ENCODE measurements around the gene MAP6. TPM values are rescaled to one million over a fixed set of nuclear protein-coding genes. Genes with fewer than 3 reads are reported as not detected.

Gene MAP6
- total and polyA plus RNA-seq, 2 of the 13 experiments (the other 11 are each of a cell fraction or from before 2014, with no cell fraction given) = 0.04 TPM; not detected in 1

DNA sequence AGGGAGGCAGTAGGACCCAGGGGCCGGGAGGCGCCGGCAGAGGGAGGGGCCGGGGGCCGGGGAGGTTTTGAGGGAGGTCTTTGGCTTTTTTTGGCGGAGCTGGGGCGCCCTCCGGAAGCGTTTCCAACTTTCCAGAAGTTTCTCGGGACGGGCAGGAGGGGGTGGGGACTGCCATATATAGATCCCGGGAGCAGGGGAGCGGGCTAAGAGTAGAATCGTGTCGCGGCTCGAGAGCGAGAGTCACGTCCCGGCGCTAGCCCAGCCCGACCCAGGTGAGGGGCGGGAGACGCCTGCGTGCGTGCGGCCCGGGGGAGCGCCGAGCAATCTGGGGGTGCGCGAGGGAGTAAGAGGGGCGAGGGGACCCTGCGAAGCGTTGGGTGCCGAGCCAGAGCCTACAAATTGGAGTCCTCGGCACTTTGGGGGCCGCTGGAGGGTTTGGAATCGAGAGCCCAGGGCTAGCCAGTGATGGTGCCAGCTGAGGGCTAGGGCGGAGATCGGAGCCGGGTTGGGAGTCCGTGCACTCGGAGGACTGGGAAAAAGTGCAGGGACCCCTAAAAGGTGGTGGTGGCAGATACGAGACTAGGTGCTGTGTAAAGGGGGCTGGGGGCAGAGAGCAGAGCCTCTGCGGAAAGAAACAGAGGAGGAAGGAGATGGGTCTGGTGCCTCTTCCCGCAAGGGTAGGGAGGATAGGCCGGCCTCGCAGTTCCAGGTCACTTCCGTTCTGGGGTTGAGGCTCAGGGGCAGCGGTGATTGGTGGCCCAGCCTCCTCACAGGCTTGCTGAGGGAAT, 106.6 kb downstream of the MAP6 start, which contains the start of gene SERPINH1 (continued):
- no peak for TF ChIP-seq PAXIP1 (CRISPR knock-in tag; conservative IDR thresholded peaks at IDR 0.05)
- no peak for TF ChIP-seq DZIP1 (CRISPR knock-in tag; IDR thresholded peaks at IDR 0.05)
- peak; percentile 86 for TF ChIP-seq ZFX (CRISPR knock-in tag; IDR thresholded peaks at IDR 0.05; ENCODE audit: low read depth)
- 0 out of 2 replicates have a peak, but pooled peaks have one; percentile 16 for TF ChIP-seq ZNF142 (CRISPR knock-in tag; IDR thresholded peaks at IDR 0.05)
- peak; percentile 70; the same call in 1 of the 2 replicates for TF ChIP-seq PHF21A (CRISPR knock-in tag; IDR thresholded peaks at IDR 0.05)
- TF ChIP-seq PATZ1 (CRISPR knock-in tag; IDR thresholded peaks at IDR 0.05) = peak; percentile 79
- TF ChIP-seq HIVEP1 (CRISPR knock-in tag; IDR thresholded peaks at IDR 0.05) = no peak
- no peak for TF ChIP-seq ZNF569 (CRISPR knock-in tag; IDR thresholded peaks at IDR 0.05; ENCODE audit: borderline replicate concordance)
- TF ChIP-seq TEF (CRISPR knock-in tag; IDR thresholded peaks at IDR 0.05) = no peak
- no peak for TF ChIP-seq HMG20B (CRISPR knock-in tag; conservative IDR thresholded peaks at IDR 0.05)
- no peak for TF ChIP-seq ZNF138 (CRISPR knock-in tag; IDR thresholded peaks at IDR 0.05; ENCODE audit: low read depth)
